Left renal cortex interstitium (tissue), 4 donors: ENCODE data around the gene VPS11. TPM values are rescaled to one million over a fixed set of nuclear protein-coding genes. Genes with fewer than 3 reads are reported as not detected.
"Not testable (repeated sequence)": the region's sequence is repeated elsewhere in the genome, so short reads cannot be mapped to it uniquely, and the experiment has no call there.

Experiments
- DNase-seq, 4 donors: peaks; one replicate each; pipeline ENCODE4 v3.0.0-alpha.2; 2013; ENCODE audit warnings: low read depth in 4 of 4, low spot score in 2 of 4, missing footprints in 1 of 4
- polyA plus RNA-seq, 4 donors: library from polyadenylated mRNA; unstranded; fragments of 120-200 nt; gene quantifications; one replicate each; pipeline ENCODE4 v1.2.1, GENCODE V29; 2013; ENCODE audit not compliant: insufficient read length in 4 of 4

The VPS11 gene
- polyA plus RNA-seq, 4 donors, result 56.5 to 61.0 (median 57.5) TPM

DNA sequence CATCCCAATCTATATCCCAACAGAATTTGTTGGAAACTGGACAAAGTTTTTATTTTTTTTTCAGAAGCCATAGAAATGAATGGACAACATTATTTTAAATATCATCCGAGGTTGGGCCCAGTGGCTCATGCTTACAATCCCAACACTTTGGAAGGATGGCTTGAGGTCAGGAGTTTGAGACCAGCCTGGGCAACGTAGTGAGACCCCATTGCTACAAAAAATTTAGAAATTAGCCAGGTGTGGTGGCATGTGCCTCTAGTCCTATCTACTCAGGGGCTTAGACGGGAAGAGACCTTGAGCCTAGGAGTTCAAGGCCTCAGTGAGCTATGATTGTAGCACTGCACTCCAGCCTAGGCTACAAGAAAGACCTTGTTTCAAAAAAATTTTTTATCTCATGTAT is 32.8 kb upstream of the VPS11 start:
- no peak for DNase-seq

DNA sequence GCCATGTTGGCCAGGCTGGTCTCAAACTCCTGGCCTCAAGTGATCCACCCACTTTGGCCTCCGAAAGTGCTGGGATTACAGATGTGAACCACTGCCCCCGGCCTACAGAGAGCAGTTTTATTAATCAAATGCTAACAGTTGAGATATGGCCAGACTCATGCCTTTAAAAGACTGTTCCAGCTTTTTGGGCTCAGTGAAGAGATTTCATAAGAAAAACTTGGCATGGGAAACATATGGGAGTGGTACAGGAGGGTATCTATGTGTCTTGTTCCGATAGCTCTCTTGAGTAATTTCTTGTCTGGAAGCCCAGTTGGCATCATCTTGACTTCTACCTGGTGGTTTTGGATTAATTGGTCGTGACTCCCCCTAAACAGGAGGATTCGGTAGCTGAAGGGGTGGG is 28.7 kb upstream of the VPS11 start:
- no peak for DNase-seq

DNA sequence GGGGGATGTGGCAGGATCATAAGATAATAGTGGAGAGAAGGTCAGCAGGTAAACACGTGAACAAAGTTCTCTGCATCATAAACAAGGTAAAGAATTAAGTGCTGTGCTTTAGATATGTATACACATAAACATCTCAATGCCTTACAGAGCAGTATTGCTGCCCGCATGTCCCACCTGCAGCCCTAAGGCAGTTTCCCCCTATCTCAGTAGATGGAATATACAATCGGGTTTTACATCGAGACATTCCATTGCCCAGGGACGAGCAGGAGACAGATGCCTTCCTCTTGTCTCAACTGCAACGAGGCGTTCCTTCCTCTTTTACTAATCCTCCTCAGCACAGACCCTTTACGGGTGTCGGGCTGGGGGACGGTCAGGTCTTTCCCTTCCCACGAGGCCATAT is 28.1 kb upstream of the VPS11 start:
- not testable (repeated sequence) for DNase-seq

DNA sequence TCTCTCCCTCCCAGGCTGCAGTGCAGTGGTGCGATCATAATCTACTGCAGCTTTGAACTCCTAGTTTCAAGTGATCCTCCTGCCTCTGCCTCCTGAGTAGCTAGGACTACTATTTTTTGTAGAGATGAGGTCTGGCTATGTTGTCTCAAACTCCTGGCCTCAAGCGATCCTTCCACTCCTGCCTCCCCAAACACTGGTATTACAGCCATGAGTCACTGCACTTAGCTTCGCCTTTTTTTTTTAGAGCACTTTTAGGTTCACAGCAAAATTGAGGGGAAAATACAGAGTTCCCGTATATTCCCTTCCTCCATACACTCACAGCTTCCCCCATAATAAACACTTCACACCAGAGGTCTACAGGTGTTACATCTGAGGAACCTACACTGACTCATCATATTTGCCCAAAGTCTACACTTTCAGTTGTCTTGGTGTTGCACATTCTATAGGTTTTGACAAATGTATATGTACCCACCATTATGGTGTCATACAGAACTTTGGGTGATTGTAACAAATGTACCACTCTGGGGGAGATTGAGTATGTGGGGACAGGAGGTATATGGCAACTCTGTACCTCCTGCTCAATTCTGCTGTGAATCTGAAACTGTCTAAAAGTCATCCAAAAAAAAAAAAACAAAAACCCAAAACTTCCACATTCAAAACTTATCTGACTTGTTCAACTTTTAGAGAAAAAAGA is 25.6 kb upstream of the VPS11 start:
- DNase-seq, result no peak

DNA sequence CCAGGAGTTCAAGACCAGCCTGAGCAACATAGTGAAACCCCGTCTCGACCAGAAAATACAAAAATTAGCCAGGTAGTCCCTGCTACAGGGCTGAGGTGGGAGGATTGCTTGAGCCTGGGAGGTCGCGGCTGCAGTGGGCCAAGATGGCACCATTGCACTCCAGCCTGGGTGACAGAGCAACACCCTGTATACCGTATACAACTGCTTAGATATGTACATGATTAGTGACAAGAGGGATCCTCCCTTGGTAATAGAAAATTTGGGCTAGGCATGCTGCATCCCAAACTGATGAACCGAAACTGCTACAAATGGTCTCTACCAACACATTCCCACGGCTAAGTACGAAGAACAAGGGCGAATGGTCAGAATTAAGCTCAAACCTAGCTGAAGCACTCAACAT is 24.7 kb upstream of the VPS11 start:
- no peak for DNase-seq

DNA sequence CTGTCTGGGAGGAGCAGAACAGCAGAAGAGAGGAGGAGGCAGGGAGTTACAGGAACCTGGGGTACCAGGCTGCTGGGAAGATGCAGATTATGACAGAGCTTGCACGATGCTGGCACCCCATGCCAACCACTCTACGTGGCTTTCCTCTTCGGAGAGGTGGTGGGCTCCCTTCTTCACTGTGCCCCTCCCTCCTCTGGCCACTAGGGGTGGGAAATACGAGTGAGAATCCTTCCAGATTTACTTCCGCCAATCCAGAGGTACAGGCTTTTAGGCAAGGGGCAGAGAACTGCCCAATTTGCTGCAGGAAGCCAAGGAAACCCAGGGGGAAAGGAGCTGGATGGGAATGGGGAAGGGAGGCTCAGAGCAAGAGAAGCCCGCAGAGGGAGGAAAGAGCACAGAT is 22.9 kb upstream of the VPS11 start:
- DNase-seq, result no peak

DNA sequence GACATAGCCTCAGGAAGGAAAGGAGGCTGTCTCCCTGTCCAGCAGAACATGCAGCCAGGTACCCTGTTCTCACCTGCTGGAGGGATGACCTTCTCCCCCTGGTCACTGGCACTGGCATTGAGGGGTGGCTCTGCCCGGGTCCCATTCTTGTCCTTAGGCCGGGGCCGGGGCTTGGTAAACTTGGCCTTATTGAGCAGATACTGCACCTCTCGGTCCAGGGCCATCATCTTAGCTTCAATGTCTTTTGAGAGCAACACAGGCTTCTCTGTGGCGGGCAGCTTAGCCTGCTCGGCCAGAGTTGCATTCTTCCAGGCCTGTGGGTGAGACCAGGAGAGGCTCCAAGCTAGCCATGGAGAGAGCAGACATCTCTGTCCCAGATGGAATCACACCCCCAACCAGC is 21.1 kb upstream of the VPS11 start:
- no peak for DNase-seq

DNA sequence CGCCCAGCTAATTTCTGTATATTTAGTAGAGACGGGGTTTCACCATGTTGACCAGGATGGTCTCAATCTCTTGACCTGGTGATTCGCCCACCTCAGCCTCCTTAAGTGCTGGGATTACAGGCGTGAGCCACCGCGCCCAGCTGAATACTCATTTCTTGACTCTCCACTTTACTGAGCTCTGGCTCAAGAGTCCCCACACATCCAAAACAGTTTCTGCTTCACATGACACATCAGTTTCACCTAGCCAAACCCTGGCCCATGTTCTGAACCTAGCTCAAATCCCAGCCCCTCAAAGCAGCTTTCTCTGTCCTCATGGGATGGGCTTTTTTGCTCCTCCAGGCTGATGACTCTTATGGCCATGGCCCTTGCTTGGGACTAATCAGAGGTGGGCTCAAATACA is 20.4 kb upstream of the VPS11 start:
- no peak for DNase-seq

DNA sequence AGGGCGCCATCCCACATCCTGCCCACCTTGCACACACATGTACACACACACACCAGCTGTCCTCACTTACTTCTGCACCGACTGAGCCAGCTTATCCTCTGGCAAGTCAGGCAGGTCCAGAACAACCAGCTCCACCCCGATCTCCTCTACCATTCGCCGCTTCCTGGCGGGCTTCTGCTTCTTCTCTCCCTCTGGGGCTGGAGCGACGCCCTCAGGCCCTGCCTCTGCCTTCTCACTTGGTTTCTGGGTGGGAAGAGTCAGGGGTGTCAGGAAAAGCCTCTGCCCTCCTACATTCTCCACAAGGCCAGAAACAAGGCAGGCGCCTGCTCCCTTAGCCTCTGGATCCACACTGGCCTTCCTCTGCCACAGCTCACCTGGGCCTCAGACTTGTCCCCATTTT is 19.0 kb upstream of the VPS11 start:
- no peak for DNase-seq

DNA sequence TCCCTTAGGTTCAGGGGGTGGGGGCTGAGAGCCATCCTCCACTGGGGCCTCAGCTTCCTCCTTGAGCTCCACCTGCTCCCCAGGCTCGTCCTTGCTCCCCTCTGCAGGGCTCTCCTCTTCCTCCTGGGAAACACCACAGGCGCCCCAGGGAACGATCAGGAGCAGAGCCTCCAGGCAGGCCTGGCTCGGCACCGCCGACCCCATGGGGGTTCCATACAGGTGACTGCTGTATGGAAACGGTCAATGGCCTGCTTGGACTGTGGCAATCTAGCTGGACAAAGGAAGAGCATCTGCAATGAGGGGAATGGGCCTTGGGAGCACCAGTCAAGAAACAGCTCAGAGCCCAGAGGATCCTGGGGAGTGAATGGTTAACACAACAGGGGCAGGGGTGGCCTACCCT is 18.5 kb upstream of the VPS11 start:
- DNase-seq, result no peak

DNA sequence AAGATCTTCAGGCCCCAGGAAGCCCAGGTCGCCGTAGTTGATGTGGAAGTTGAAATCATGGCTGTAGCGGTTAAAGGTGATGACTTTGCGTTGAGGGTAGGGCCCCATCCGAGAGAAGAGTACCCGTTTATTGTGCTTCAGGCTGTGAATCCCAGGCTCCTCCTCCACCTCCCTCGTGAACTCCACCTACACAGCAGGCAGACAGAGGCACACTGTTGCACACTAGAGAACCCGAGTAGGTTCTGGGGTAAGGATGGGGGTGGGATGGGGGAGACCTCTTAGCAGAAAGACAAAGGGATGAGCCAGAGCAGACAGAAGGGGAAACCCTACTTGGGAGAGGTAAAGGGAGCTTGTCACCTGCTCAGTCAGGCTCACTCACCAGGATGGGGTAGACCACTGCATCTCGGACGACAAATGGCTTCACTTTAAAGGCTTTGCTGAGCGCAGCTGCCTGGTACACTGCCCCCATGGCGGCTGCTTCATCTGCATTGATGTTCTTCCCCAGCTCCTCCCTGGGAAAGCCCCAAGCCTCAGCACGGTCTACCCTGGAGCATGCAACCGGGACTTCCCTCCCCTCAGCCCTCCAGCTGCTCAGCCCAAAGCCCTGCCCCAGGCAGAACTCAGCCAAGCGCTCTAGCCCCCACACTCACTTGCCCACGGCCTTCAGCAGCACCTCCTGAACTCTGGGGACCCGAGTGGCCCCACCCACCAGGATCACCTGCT is 16.0 kb upstream of the VPS11 start:
- DNase-seq, result no peak

DNA sequence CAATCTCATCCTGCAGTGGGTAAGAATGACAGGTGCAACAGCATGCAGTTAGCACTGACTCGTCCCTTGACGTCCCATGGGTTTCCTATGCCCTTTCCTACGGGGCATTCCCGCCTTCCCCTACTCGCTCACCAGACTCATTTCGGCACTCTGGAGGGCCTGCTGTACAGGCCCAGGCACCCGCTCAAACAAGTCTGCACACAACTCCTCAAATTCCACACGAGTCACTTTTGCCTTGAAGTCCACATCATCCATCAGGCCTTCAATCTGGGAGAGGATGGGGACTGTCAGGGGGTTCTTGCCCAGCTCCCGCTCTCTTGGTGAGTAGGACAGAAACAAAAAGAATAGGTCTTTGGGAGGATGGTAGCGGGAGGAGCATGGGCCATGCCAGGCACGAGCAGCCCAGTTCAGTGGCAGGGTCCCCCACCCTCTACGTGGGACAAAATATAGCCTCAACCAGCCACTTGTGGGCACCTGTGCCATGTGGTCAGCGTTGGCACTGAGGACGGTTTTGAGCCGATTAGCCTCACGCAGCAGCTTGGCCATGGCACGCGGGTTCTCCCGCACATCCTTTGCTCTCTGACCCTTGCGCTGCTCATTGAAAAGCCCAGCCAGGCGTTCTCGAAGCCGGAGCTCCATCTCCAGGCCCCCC is 15.3 kb upstream of the VPS11 start:
- DNase-seq, result no peak

DNA sequence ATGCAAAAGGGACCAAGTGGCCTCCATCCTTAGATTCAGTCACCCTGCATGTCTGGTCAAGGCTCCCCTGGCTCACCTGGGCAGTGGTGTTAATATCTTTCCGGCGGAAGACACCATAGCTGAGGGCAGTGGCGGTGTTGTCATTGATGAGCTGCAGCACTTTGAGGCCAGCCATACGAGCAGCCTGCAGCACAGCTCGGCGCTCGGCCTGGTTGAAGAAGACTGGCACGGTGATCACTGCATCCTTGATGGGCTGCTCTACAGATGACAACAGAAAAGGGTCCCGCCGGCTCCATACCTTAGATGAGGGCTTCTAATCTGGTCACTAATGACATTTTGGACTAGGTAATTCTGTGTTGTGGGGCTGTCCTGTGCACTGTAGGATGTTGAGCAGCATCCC is 13.2 kb upstream of the VPS11 start:
- DNase-seq, result no peak

DNA sequence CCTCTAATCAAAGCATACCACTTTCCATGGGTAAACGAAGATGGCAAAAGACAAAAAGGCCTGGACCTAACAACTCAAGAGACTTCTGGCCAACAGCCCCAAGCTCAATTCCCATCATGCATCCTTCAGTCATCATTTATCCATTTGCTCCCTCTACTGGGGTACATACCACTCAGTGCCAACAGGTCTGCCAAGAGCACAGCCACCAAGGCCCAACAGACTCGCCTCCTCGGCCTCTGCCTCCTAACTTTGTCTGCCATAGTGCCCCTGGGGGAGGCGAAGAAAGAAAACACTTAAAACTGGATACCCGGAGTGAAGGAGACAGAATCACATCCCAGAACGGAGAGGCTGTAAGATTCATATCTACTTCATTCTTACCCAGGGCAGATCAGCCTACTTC is 11.7 kb upstream of the VPS11 start:
- no peak for DNase-seq

DNA sequence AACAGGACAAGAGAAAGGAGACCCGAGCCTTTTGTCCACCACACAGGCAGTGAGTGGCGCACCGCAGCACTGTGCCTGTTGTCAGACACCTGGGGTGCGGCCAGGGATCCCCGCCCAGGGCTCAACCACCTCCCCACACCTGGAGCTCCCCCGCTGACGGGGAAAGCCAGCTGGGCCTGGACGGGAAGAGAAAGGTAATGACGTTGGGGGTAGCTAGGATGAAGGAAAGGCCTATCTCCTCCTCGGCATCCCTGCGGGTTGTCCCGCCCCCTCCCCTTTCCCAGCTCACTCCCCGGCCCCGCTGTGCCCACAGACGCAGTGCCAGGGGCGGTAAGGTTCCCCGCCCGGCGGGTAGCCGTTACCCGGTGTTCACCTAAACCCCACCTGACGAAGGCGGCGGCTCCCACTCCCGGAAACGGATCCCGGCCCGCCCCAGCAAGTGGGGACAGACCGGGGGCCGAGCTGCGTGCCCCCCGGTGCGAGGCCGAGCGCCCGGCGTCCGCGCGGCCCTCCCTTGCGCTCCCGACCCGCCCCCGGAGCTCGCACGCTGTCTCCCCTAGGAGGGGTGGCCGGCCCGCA is 11.1 kb upstream of the VPS11 start:
- DNase-seq, result no peak

DNA sequence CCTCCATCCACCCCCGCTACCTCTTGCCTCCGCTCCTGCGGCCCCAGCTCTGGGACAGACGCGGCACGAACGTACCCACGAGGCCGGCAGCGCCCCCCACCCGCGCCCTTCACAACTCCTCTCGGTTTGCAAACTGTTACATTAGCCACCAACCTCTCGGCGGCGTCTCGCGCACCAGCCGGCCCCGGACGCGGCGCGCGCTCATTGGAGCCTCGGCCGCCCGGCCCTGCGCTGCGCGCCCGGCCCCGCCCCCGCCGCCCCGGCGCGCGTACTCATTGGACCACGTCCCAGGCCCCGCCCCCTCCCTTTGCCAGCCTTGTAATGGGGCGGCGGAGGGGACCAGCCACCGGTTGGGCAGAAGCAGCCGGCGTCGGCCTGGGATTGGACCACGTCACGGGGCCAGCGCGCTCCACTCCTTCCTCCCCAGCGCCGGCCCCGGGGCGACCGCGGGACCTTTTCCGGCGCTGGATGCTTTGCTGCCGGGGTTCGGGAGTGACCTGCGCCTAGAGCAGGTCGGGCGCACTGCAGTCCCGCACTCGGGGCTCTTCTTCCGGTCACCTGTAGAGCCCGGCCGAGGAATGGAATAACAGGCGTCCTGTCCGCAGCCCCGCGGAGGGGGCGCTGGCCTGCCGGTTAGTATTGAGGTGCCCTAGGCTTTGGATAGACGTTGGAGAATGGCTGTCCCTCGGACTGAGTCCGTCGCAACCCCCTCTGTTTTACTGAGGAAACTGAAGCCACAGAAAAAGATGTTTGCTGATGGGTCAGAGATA is 10.4 kb upstream of the VPS11 start, which contains the start of gene HYOU1:
Gene HYOU1 (minus strand): TSS at position 206 of the 770 bp plus-strand sequence. CDS start 1,045 bp downstream, outside the sequence.
- peak; percentile 63 to 92 (median 86) for DNase-seq

DNA sequence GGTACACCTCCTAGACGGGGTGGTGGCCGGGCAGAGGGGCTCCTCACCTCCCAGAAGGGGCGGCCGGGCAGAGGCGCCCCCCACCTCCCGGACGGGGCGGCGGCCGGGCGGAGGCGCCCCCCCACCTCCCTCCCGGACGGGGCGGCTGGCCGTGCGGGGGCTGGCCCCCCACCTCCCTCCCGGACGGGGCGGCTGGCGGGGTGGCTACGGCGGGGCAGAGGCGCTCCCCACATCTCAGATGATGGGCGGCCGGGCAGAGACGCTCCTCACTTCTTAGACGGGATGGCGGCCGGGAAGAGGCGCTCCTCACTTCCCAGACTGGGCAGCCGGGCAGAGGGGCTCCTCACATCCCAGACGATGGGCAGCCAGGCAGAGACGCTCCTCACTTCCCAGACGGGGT is 8.5 kb upstream of the VPS11 start:
- DNase-seq, result not testable (repeated sequence)

DNA sequence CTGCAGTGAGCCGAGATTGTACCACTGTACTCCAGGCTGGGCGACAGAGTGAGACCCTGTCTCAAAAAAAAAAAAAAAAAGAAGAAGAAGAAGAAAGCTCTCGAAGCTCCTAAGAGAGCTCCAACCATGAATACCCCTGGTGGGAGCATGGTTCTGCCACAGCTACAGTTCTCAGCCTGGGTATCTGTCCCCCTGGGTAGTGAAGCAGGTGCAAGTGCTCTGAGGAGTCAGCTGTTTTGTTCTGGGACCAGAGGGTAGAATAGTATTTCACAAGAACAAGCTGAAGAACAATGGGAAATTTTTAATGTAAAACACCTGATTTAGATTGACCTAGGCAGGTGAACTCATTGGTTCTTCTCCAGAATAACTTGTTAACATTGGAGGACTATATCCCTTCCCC is 6.4 kb upstream of the VPS11 start:
- DNase-seq, result no peak

DNA sequence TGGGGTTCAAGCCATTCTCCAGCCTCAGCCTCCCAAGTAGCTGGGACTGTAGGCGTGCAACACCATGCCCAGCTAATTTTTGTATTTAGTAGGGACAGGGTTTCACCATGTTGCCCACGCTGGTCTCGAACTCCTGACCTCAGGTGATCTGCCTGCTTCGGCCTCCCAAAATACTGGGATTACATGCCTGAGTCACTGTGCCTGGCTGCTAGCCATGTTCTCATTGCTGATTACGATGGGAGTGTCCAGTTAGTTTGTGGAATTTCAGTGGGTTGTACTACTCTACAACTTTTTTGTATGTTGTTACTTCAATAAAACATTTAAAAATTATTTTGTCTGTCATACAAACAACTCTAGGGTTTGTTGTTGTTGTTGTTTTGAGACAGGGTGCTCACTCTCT is 4.8 kb upstream of the VPS11 start:
- DNase-seq, result no peak

DNA sequence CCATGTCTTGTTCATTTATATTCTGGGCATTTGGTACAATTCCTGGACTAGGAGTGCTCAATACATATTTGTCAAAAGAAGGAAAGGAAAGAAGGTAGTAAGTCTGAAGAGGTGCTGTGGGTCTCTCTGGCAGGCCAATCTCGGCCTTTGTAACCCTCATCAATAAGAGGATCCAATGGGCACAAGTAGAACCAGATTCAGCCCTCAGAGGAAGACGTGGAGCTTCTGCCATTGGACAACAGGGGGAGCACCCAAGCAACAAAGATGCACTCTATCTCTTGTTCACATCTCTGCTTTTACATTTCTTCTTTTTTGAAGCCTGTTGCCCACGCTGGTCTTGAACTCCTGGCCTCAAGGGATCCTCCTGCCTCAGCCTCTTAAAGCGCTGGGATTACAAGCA is 2.2 kb upstream of the VPS11 start:
- no peak for DNase-seq

DNA sequence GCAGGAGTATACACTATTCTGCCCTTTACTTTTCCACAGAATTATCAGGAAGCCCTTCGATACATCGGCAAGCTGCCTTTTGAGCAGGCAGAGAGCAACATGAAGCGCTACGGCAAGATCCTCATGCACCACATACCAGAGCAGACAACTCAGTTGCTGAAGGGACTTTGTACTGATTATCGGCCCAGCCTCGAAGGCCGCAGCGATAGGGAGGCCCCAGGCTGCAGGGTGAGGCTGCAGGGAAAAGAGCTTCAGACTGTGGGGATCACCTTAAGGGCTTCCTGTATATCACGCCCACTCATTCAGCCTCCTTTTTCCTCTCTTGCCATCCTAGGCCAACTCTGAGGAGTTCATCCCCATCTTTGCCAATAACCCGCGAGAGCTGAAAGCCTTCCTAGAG is 10.2 kb downstream of the VPS11 start:
- DNase-seq, result no peak
